ENCODE measurements around the gene ADGRV1.

- TF ChIP-seq CTCF (IDR thresholded peaks at IDR 0.05) (no peak), POLR2A (IDR thresholded peaks at IDR 0.05) (no peak), POLR2AphosphoS5 (IDR thresholded peaks at IDR 0.05) (no peak), EP300 (IDR thresholded peaks at IDR 0.05; ENCODE audit: low read depth) (no peak)
Measured at GRCh38 chr5:90585337-90585986, 26.9 kb downstream of the ADGRV1 start.
